ENCODE measurements around the gene ANKRD12. TPM values are rescaled to one million over a fixed set of nuclear protein-coding genes. Genes with fewer than 3 reads are reported as not detected.
"Not testable (repeated sequence)": the region's sequence is repeated elsewhere in the genome, so short reads cannot be mapped to it uniquely, and the experiment has no call there.

Gene ANKRD12
- total and polyA plus RNA-seq, 7 donors = 5.7 to 49.0 (median 36.7) TPM

DNA sequence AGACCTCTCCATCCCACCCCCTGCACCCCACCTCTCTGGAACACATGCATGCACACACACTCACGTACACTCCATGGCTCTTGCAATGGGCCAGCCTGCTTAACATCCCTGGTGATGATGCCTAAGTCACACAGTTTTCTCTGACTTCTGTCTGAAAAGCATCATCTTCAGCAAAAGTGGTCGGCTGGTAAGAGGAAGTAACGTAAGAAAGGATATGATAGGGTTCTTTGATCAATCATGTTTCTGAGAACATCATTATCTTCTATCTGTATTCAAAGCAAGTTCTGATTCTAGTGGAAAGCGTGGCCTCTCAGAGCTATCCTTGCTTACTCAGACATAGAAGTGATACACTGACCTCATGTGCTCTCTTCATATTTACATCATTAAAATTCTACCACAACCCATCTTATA is 45.5 kb upstream of the ANKRD12 start:
- intact Hi-C loops (cut with DNase I) = no loop called here
- no peak for ATAC-seq
- H3K36me3 ChIP-seq (ENCODE audit: insufficient read depth in 1 of 2, low read depth in 1 of 2) = no peaks in the 10 kb centered on the region
- TF ChIP-seq, protein P1, sequence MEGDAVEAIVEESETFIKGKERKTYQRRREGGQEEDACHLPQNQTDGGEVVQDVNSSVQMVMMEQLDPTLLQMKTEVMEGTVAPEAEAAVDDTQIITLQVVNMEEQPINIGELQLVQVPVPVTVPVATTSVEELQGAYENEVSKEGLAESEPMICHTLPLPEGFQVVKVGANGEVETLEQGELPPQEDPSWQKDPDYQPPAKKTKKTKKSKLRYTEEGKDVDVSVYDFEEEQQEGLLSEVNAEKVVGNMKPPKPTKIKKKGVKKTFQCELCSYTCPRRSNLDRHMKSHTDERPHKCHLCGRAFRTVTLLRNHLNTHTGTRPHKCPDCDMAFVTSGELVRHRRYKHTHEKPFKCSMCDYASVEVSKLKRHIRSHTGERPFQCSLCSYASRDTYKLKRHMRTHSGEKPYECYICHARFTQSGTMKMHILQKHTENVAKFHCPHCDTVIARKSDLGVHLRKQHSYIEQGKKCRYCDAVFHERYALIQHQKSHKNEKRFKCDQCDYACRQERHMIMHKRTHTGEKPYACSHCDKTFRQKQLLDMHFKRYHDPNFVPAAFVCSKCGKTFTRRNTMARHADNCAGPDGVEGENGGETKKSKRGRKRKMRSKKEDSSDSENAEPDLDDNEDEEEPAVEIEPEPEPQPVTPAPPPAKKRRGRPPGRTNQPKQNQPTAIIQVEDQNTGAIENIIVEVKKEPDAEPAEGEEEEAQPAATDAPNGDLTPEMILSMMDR (IDR thresholded peaks at IDR 0.05) = no peak
- H3K4me1 ChIP-seq = no peaks in the 10 kb centered on the region
- H3K4me3 ChIP-seq = no peak overlapping the region
- no peak for DNase-seq
- H3K27ac ChIP-seq = no peak overlapping the region
- 90 to 96% (median 93%) methylated on average over 4 of the region's 4 CpGs for WGBS, 3 donors
- no peaks in the 10 kb centered on the region for H3K27me3 ChIP-seq (ENCODE audit: insufficient read depth in 3 of 3, low read length in 2 of 3)
- no peaks in the 10 kb centered on the region for H3K9me3 ChIP-seq

DNA sequence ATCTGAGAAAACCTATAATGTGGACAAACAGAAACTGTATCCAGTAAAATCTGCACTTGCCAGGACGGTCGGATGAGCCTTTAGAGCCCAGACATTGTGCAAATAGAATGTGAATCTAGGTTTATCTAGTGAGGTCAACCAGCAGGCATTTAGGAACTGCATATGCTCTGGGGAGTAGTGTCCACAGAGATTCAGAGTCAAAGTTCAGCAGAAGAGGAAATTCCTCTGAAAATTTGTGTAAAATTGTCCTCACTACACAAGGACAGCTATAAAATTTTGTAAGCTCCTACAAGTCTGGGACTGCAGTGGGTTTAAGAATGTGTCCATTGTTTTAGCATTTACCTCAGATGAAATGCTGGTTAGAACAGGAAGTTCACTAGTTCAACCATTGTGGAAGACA is 43.9 kb upstream of the ANKRD12 start:
- intact Hi-C loops (cut with DNase I) = no loop called here
- ATAC-seq = no peak
- no peak overlapping the region for H3K27ac ChIP-seq
- TF ChIP-seq, protein P1 (IDR thresholded peaks at IDR 0.05) = no peak
- 43 to 64% (median 45%) methylated on average over 2 of the region's 2 CpGs for WGBS, 3 donors
- H3K4me3 ChIP-seq = no peak overlapping the region
- H3K36me3 ChIP-seq (ENCODE audit: insufficient read depth in 1 of 2, low read depth in 1 of 2) = no peaks in the 10 kb centered on the region
- no peaks in the 10 kb centered on the region for H3K27me3 ChIP-seq (ENCODE audit: insufficient read depth in 3 of 3, low read length in 2 of 3)
- peaks cover 7% of the 10 kb centered on the region for H3K4me1 ChIP-seq
- DNase-seq = no peak
- no peaks in the 10 kb centered on the region for H3K9me3 ChIP-seq

DNA sequence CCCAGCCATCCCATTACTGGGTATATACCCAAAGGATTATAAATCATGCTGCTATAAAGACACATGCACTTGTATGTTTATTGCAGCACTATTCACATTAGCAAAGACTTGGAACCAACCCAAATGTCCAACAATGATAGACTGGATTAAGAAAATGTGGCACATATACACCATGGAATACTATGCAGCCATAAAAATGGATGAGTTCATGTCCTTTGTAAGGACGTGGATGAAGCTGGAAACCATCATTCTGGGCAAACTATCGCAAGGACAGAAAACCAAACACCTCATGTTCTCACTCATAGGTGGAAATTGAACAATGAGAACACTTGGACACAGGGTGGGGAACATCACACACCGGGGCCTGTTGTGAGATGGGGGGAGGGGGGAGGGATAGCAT is 43.5 kb upstream of the ANKRD12 start:
- H3K9me3 ChIP-seq; H3K4me3 ChIP-seq; H3K27ac ChIP-seq; H3K27me3 ChIP-seq (ENCODE audit: insufficient read depth in 3 of 3, low read length in 2 of 3); H3K36me3 ChIP-seq (ENCODE audit: insufficient read depth in 1 of 2, low read depth in 1 of 2); DNase-seq; ATAC-seq; H3K4me1 ChIP-seq; intact Hi-C loops (cut with DNase I): not testable (repeated sequence)
- 71 to 85% (median 82%) methylated on average over 3 of the region's 3 CpGs for WGBS, 3 donors

DNA sequence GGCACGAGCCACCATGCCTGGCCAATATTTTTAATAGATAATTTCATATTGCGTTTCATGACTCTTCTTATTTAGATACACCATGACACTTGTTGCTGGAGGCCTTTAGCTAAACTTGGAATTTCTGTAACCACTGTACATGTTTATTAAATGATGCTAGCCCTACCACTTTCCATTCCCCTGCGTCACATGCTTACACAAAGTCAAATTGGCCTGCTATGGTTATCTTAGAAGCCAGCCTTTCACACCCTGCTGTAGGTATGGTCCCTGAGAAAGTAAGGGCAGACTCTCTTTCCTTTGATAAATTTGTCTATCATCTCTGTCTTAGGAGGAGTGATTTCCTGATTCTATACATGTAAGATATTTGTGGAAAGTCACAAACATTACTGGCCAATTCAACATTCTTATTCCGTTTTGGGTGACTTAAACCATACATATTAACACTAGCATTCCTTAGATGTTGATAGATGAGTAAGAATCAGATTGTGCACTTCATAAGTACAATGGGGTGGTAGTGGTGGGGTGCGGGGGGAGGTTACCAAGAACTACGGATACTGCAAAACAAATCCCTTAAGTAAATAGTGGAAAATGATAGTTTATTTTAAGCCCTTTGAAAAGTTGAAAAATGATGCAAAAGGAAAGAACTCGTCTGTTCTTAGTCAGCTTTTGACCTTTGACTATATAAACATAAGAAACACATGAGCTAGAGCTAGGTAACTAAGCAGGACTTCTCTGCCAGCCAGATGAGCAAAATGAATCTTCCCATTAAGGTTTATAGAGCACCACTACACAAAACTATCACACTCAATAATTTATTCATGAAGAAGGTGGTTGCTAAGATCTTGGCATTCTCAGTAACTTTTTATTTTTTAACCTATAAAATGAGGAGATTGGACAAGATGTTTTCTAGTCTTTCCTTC is 42.0 kb upstream of the ANKRD12 start:
- 83 to 88% (median 85%) methylated on average over 7 of the region's 7 CpGs for WGBS, 3 donors
- Histone ChIP-seq H3K27me3 (ENCODE audit: insufficient read depth in 3 of 3, low read length in 2 of 3) (no peaks in the 10 kb centered on the region), H3K9me3 (no peaks in the 10 kb centered on the region), H3K36me3 (ENCODE audit: insufficient read depth in 1 of 2, low read depth in 1 of 2) (no peaks in the 10 kb centered on the region), H3K4me3 (no peak overlapping the region), H3K4me1 (peaks cover 7% of the 10 kb centered on the region), H3K27ac (no peak overlapping the region)
- no peak for ATAC-seq
- TF ChIP-seq, protein P1 (IDR thresholded peaks at IDR 0.05) = no peak
- intact Hi-C loops (cut with DNase I) = no loop called here
- DNase-seq = no peak

DNA sequence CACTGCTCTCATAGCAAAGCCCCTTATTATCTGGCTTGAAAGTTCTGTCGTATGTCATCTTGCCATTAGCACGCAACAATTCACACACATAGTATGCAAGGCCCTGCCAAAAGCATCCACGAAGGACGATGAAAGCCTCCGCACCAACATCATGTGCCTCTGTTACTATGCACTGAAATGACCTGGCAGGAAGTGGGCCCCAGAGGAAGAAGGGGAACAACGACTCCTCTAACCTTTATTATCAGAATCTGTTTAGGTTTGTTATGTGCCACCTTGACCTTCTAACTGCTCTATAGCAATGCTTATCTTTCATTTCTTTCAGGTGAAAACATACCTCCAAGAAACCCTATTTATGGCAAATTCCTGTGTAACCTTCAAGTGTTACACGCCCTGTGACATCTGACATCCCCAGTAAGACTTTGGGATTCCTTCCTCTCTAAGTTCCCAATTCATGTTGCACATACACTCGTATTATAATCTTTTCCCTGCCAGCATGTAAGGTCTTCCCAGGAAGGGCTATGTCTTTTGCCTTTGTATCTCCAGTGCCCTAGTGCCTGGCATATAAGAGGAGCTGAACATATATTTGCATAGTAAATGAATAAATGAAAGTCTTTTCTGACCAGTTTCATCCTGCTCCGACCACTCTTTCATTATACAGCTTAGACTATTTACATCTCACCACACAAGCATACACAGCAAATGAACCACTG is 41.1 kb upstream of the ANKRD12 start:
- intact Hi-C loops (cut with DNase I) = no loop called here
- H3K36me3 ChIP-seq (ENCODE audit: insufficient read depth in 1 of 2, low read depth in 1 of 2) = no peaks in the 10 kb centered on the region
- no peaks in the 10 kb centered on the region for H3K27me3 ChIP-seq (ENCODE audit: insufficient read depth in 3 of 3, low read length in 2 of 3)
- TF ChIP-seq, protein P1 (IDR thresholded peaks at IDR 0.05) = no peak
- no peak overlapping the region for H3K4me3 ChIP-seq
- no peaks in the 10 kb centered on the region for H3K9me3 ChIP-seq
- H3K4me1 ChIP-seq = peaks cover 7% of the 10 kb centered on the region
- 66 to 79% (median 71%) methylated on average over 9 of the region's 9 CpGs for WGBS, 3 donors
- DNase-seq (no peak), ATAC-seq (no peak)
- no peak overlapping the region for H3K27ac ChIP-seq

All from psoas muscle (tissue), 8 donors.